Keratinocyte (primary cell): Measurements from ENCODE around the gene TRIM10.

ENCODE experiments used
- CTCF ChIP-seq, 3 experiments: IDR thresholded peaks in 1 of 3; conservative IDR thresholded peaks in 1 of 3; optimal IDR thresholded peaks in 1 of 3; 2 replicates in 2 of 3; 3 replicates in 1 of 3; pipeline versions ENCODE3 to v1.5.1; 2011; ENCODE audit warnings: low read length in 3 of 3, mild to moderate bottlenecking in 3 of 3, moderate library complexity in 2 of 3, control low read depth in 1 of 3, inconsistent platforms in 1 of 3; ENCODE audit not compliant: insufficient read depth in 2 of 3; ENCODE audit errors: extremely low read depth in 1 of 3
- EZH2 ChIP-seq: IDR thresholded peaks from one replicate; pipeline ENCODE4 v1.6.1; 2012; ENCODE audit warnings: inconsistent platforms, mild to moderate bottlenecking, low read length, moderate library complexity

GRCh38 chr6:30157581-30157980, 3.4 kb downstream of the TRIM10 start:
- TF ChIP-seq CTCF (optimal IDR thresholded peaks at IDR 0.05 in 1 of 3, IDR thresholded peaks at IDR 0.05 in 1 of 3, conservative IDR thresholded peaks at IDR 0.05 in 1 of 3; ENCODE audit: extremely low read depth in 1 of 3, insufficient read depth in 2 of 3, low read length in 3 of 3) (no peak), EZH2 (no peak)
